Hair follicle dermal papilla cell (primary cell): ENCODE measurements around the gene ZFP2. TPM values are rescaled to one million over a fixed set of nuclear protein-coding genes. Genes with fewer than 3 reads are reported as not detected.

Experiments used
- total RNA-seq: library from RNA; depleted of rRNA; stranded (reverse); fragments of >200 nt; gene quantifications from 2 replicates; pipeline ENCODE4 v1.2.3, GENCODE V29; 2012

The ZFP2 gene
- 1.3 TPM in 2 replicates for total RNA-seq

GRCh38 chr5:178895615-178896571, at the start of gene ZFP2:
TSS of gene ZFP2 (plus strand) at chr5:178895913. CDS start at chr5:178931314, 35,401 bp downstream.

GRCh38 chr5:178859625-178860521, 35.8 kb upstream of the ZFP2 start, which contains the start of gene ZNF354B:
TSS of gene ZNF354B (plus strand) at chr5:178859953. CDS start at chr5:178861048, 1,095 bp downstream.

DNA sequence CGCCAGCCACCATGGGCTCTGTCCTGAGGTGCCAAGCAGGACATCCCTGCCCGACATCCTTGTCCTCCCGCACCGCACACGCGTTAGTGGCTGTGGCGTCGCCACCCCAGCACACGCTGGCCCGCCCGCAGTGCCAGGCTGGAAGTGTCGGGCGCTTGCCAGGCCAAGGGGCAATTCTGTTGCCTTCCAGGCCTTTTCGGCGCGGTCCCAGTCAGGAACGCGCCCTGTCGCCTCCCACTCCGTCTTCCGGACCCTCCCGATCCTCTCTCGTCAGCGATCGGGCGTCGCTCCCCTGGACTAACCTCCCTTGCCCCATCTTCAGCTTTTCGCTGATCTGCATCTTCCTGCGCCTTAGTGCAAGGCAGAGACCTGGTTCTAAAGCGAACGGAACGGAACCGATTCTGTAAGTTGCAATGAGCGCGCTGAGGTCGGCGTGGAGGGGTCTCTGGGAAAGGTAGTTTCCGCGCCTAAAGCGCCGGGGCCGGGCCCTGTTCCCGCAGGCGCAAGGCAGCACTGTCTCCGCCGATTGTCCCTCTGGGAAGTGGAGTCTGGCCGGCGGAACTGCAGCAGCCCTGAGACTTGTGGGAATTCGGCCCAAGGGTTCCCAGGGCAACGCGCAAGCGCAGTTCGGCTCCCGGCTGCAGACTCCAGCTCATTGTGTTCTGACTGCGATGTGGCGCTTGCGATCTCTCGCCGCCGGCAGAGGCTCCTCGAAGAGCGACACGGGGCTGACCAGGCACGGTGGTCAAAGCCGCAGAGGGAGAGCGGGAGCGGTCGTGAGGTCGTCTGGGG, 45.1 kb downstream of the ZFP2 start, which contains the start of gene ZNF454:
ZNF454 (plus strand) TSS at position 630 of the 792 bp plus-strand sequence. CDS start 1,594 bp downstream, outside the sequence.

Other genes with a start within 250 kb of the ZFP2 start
- gene ZNF354A, start 165.3 kb upstream of the ZFP2 start, total RNA-seq: 11.5 and 12.9 TPM in 2 replicates
- 8.3 and 11.2 TPM in 2 replicates for gene ZNF354B, start 36.0 kb upstream of the ZFP2 start, total RNA-seq
- 0.85 and 3.4 TPM in 2 replicates for gene ZNF454, start 45.3 kb downstream of the ZFP2 start, total RNA-seq
- gene GRM6, start 99.4 kb downstream of the ZFP2 start, total RNA-seq: under 0.01 TPM in 1 of 2 replicates, not detected in the other
- gene ZNF879, start 127.9 kb downstream of the ZFP2 start, total RNA-seq: 4.2 and 6.2 TPM in 2 replicates
- gene ZNF354C, start 164.5 kb downstream of the ZFP2 start, total RNA-seq: 8.5 and 9.4 TPM in 2 replicates